Colonic mucosa (tissue), 4 donors: Measurements from ENCODE around the gene GFAP. TPM values are rescaled to one million over a fixed set of nuclear protein-coding genes. Genes with fewer than 3 reads are reported as not detected.

Source experiments
- DNase-seq: peaks from one replicate; pipeline ENCODE4 v3.0.0-alpha.2; 2020
- H3K27ac ChIP-seq: fragments of 200-600 bp; one replicate; pipeline ENCODE4 v1.8.0; 2021
- H3K27me3 ChIP-seq: fragments of 200-600 bp; one replicate; pipeline ENCODE4 v1.8.0; 2021
- H3K36me3 ChIP-seq: fragments of 200-600 bp; one replicate; pipeline ENCODE4 v1.8.0; 2021
- H3K4me1 ChIP-seq: fragments of 200-600 bp; one replicate; pipeline ENCODE4 v1.8.0; 2021; ENCODE audit warnings: mild to moderate bottlenecking
- H3K4me3 ChIP-seq: fragments of 200-600 bp; one replicate; pipeline ENCODE4 v1.8.0; 2021
- H3K9ac ChIP-seq, 2 donors: one replicate each; pipeline ENCODE4 v1.7.0; 2013; ENCODE audit warnings: control low read depth in 2 of 2, low read depth in 2 of 2, low read length in 2 of 2
- H3K9me3 ChIP-seq: fragments of 200-600 bp; one replicate; pipeline ENCODE4 v1.8.0; 2021
- CTCF ChIP-seq: fragments of 200-600 bp; IDR thresholded peaks from one replicate; pipeline ENCODE4 v1.8.0; 2022; ENCODE audit warnings: antibody characterized with exemption, mild to moderate bottlenecking
- intact Hi-C: fragments of 100-400 bp; cut with DNase I; formaldehyde crosslinking; loops from one replicate; pipeline ENCODE4 v1.14.1; 2022
- total RNA-seq, 2 donors: library from RNA; stranded (reverse); fragmentation: NEBNext Ultra II Directional in 1 of 2; extraction: Animal tissue kit (Norgen Biotek cat#: 25700) in 1 of 2; gene quantifications; one replicate each; pipeline ENCODE4 v1.2.1, GENCODE V29; 2021
- donor health status: healthy.
- donor health status: DM: no; HTN: no; CAD: no.
- donor health status: DM: no; HTN: no; CAD: no.

GFAP gene
- total RNA-seq, 2 donors from 2014 or later: 0.20 TPM; not detected in 1

GRCh38 chr17:44875761-44876160 lies 39.5 kb downstream of the GFAP start:
- Histone ChIP-seq H3K27ac (no peak overlapping the region), H3K4me3 (no peak overlapping the region), H3K36me3 (peaks cover 9% of the 10 kb centered on the region), H3K4me1 (no peaks in the 10 kb centered on the region), H3K9me3 (no peaks in the 10 kb centered on the region), H3K9ac (no peak overlapping the region), H3K27me3 (no peaks in the 10 kb centered on the region)
- intact Hi-C loops: no loop called here
- no peak for TF ChIP-seq CTCF
- no peak for DNase-seq

GRCh38 chr17:44872131-44872768 lies 43.0 kb downstream of the GFAP start:
- Histone ChIP-seq H3K4me3 (no peak overlapping the region), H3K27ac (no peak overlapping the region), H3K4me1 (no peaks in the 10 kb centered on the region), H3K9ac (no peak overlapping the region), H3K27me3 (no peaks in the 10 kb centered on the region), H3K9me3 (no peaks in the 10 kb centered on the region), H3K36me3 (no peaks in the 10 kb centered on the region)
- intact Hi-C loops: no loop called here
- TF ChIP-seq CTCF: no peak
- no peak for DNase-seq

- intact Hi-C loops: no loop called here
- no peak overlapping the region for H3K4me3 ChIP-seq
- no peaks in the 10 kb centered on the region for H3K9me3 ChIP-seq
- H3K9ac ChIP-seq: no peak overlapping the region
- H3K36me3 ChIP-seq: no peaks in the 10 kb centered on the region
- no peak for TF ChIP-seq CTCF
- H3K27me3 ChIP-seq: no peaks in the 10 kb centered on the region
- no peak overlapping the region for H3K27ac ChIP-seq
- no peaks in the 10 kb centered on the region for H3K4me1 ChIP-seq
- DNase-seq: no peak
These were observed 43.7 kb downstream of the GFAP start for GRCh38 chr17:44871556-44871955.

- H3K27me3 ChIP-seq: no peaks in the 10 kb centered on the region
- peaks cover 10% of the 10 kb centered on the region for H3K36me3 ChIP-seq
- intact Hi-C loops: loop anchor here (10.0 kb wide), 1 partner anchor 333 kb away; no protein-coding TSS in a partner anchor
- no peak overlapping the region for H3K27ac ChIP-seq
- no peak for TF ChIP-seq CTCF
- H3K4me3 ChIP-seq: no peak overlapping the region
- no peaks in the 10 kb centered on the region for H3K4me1 ChIP-seq
- H3K9me3 ChIP-seq: no peaks in the 10 kb centered on the region
- no peak overlapping the region for H3K9ac ChIP-seq
- no peak for DNase-seq
These were observed 47.5 kb downstream of the GFAP start for GRCh38 chr17:44867841-44868240.

- Histone ChIP-seq H3K9ac (no peak overlapping the region), H3K27me3 (no peaks in the 10 kb centered on the region), H3K4me1 (no peaks in the 10 kb centered on the region), H3K4me3 (no peak overlapping the region), H3K9me3 (no peaks in the 10 kb centered on the region), H3K36me3 (peaks cover 19% of the 10 kb centered on the region), H3K27ac (no peak overlapping the region)
- no peak for TF ChIP-seq CTCF
- no peak for DNase-seq
- intact Hi-C loops: loop anchor here (2.0 to 10.0 kb wide), 2 partner anchors 85 to 331 kb away; no protein-coding TSS in a partner anchor
These were observed 49.4 kb downstream of the GFAP start for GRCh38 chr17:44865931-44866330.
